Activated CD4-positive, alpha-beta T cell treated with anti-CD3 and anti-CD28 coated beads, Interleukin-10, Interleukin-2, amounts not matched to agents 100 ng/mL and 50 ng/mL, durations not matched to agents 16 hours and 8 hours (primary cell): ENCODE measurements around the gene DUSP15.

Experiments
- DNase-seq: peaks from one replicate; pipeline ENCODE4 v3.0.0-alpha.2; 2020

DUSP15 gene

GRCh38 chr20:31890646-31891045 is 20.3 kb upstream of the DUSP15 start:
- no peak for DNase-seq

GRCh38 chr20:31883829-31884228 is 13.5 kb upstream of the DUSP15 start:
- DNase-seq: no peak

GRCh38 chr20:31881945-31882344 is 11.6 kb upstream of the DUSP15 start:
- DNase-seq: no peak

GRCh38 chr20:31879143-31879987 is 9.0 kb upstream of the DUSP15 start:
- peak; percentile 91 for DNase-seq

- no peak for DNase-seq
Observed at GRCh38 chr20:31877684-31878083, 7.4 kb upstream of the DUSP15 start.

GRCh38 chr20:31875671-31876070 is 5.3 kb upstream of the DUSP15 start:
- DNase-seq: no peak

GRCh38 chr20:31872406-31872805 is 2.1 kb upstream of the DUSP15 start:
- DNase-seq: no peak

- no peak for DNase-seq
Observed at GRCh38 chr20:31871618-31871954, 1.3 kb upstream of the DUSP15 start.

GRCh38 chr20:31870726-31871617 is 645 bp upstream of the DUSP15 start:
- no peak for DNase-seq

GRCh38 chr20:31869673-31869941 is 720 bp downstream of the DUSP15 start:
- DNase-seq: no peak

- no peak for DNase-seq
Observed at GRCh38 chr20:31868853-31869672, 1.3 kb downstream of the DUSP15 start.

GRCh38 chr20:31866221-31866620 is 4.1 kb downstream of the DUSP15 start:
- DNase-seq: no peak

GRCh38 chr20:31864521-31865400 is 5.6 kb downstream of the DUSP15 start:
- DNase-seq: no peak

- no peak for DNase-seq
Observed at GRCh38 chr20:31863296-31864085, 6.8 kb downstream of the DUSP15 start.

- DNase-seq: no peak
Observed at GRCh38 chr20:31862506-31862905, 7.8 kb downstream of the DUSP15 start.

- DNase-seq: no peak
Observed at GRCh38 chr20:31862157-31862470, 8.2 kb downstream of the DUSP15 start.

- peak; percentile 76 for DNase-seq
Observed at GRCh38 chr20:31861385-31862156, 8.8 kb downstream of the DUSP15 start.

GRCh38 chr20:31861135-31861384 is 9.3 kb downstream of the DUSP15 start:
- no peak for DNase-seq

GRCh38 chr20:31860390-31861134 is 9.8 kb downstream of the DUSP15 start:
- no peak for DNase-seq

- no peak for DNase-seq
Observed at GRCh38 chr20:31859998-31860380, 10.3 kb downstream of the DUSP15 start.
